Retinal pigment epithelial cell (primary cell): ENCODE results near the gene EMX1.

Source experiments
- DNase-seq: peaks from one replicate; pipeline ENCODE4 v3.0.0-alpha.2; 2010; ENCODE audit warnings: low read depth
- H3K4me3 ChIP-seq: 2 replicates; pipeline ENCODE4 v1.5.1; 2011; ENCODE audit warnings: mild to moderate bottlenecking, low read length, control low read depth, moderate library complexity
- CTCF ChIP-seq: conservative IDR thresholded peaks from 2 replicates; pipeline ENCODE4 v1.5.1; 2011; ENCODE audit warnings: low read depth, low read length, control low read depth, inconsistent platforms

Gene EMX1

DNA sequence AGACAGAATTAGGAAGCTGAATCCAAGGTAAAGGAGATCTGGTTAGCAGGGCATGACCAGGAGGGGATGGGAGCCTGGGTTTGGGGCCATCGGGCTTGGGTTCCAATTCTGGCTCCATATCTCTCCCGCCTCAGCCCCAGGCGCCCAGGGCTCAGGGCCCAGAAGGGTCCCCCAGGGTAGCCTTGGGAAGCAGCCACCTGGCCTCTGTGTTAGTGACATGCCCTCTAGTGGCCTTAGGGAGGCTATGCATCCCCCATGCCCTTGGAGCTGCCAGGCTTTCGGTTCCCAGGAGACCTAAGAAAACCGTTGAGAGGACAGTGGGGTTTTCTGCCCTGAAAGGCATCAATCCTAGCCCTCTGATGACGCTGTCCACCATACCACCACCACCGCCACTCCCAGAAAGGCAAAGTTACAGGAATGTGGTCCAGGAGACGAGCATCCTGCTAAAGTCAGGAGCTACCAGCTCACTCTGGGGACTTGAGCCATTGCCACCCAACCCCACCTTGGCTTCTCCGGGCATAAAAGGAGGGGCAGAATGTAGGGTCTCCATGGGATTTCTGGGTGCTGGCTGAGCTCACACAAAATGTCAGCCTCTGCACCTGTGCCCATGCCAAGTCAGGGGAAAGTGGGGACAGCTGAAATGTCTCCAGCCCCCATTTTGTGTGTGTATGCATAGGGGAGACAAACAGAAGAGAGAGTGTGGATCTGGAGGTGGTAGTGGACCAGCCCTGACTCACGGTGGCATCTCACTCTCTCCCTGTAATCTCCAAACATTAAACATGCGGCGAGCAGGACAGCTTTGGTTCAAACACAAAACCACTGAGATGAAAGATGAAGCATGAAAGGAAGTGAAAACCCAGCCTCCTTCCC lies 56.5 kb downstream of the EMX1 start:
- no peak overlapping the region for H3K4me3 ChIP-seq
- TF ChIP-seq CTCF: peak; percentile 98
- DNase-seq: peak; percentile 13

DNA sequence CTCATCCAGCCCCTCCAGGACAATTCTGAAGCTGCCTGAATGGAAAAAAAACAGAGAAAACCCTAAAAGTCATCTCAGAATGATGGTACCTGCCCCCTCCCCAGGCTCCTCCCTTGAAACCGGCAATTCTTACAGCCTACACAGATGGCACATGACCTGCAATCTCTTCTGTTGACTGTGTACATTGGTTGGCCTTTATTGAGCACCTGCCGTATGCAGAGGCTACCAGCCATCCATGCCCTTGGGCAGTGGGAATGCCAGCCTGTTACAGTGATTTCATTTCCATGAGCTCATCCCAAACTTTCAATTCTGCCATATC lies 57.1 kb downstream of the EMX1 start:
- no peak for TF ChIP-seq CTCF
- no peak overlapping the region for H3K4me3 ChIP-seq
- no peak for DNase-seq

- TF ChIP-seq CTCF: no peak
- DNase-seq: no peak
- H3K4me3 ChIP-seq: no peak overlapping the region
These were observed 57.7 kb downstream of the EMX1 start for GRCh38 chr2:72975017-72975416.

DNA sequence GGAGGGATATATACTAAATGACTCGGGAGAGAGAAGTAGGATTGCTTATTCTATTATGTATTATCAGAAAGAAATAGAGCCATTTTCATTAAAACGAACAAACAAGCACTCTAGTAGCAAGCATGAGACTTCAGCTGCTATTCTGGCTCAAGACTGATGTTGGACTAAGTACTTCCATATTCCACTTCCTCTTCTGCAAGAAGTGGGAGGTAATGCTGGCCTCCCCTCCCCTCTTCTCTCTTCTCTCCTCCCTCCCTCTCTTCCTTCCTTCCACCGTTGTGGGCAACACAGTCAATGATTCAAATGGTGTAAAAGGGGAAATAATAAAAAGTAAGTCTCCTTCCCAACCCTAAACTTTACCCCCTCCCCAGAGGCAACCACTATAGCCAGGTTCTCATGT lies 62.6 kb downstream of the EMX1 start:
- no peak overlapping the region for H3K4me3 ChIP-seq
- no peak for TF ChIP-seq CTCF
- DNase-seq: no peak

GRCh38 chr2:72980535-72981217 lies 63.4 kb downstream of the EMX1 start:
- TF ChIP-seq CTCF: no peak
- DNase-seq: no peak
- no peak overlapping the region for H3K4me3 ChIP-seq

- no peak for DNase-seq
- no peak for TF ChIP-seq CTCF
- no peak overlapping the region for H3K4me3 ChIP-seq
These were observed 64.2 kb downstream of the EMX1 start for GRCh38 chr2:72981536-72981935.

- no peak overlapping the region for H3K4me3 ChIP-seq
- TF ChIP-seq CTCF: no peak
- no peak for DNase-seq
These were observed 64.9 kb downstream of the EMX1 start for GRCh38 chr2:72982219-72982618.
